ENCODE data around the gene TPST1. TPM values are rescaled to one million over a fixed set of nuclear protein-coding genes. Genes with fewer than 3 reads are reported as not detected.
"Not testable (repeated sequence)": the region's sequence is repeated elsewhere in the genome, so short reads cannot be mapped to it uniquely, and the experiment has no call there.

TPST1 gene
- 10 to 100 TPM; 31.9 to 38.3 (median 36.8) TPM for total RNA-seq

GRCh38 chr7:66204822-66205740, at the start of gene TPST1:
Gene TPST1 (plus strand): TSS chr7:66205334. CDS start chr7:66240426, 35,092 bp downstream.
- no peaks in the 10 kb centered on the region for H3K9me3 ChIP-seq
- TF ChIP-seq POLR2A (IDR thresholded peaks at IDR 0.05) (peak; percentile 84 to 92), EP300 (IDR thresholded peaks at IDR 0.05) (peak in 1 of 2 donors; percentile 96), CTCF (IDR thresholded peaks at IDR 0.05) (peak; percentile 60 to 92 (median 72))
- peak within 1 kb of the TSS; percentile 57 to 100 (median 94) for H3K4me3 ChIP-seq
- H3K36me3 ChIP-seq: peaks cover 0 to 7% (median 0%) of the 10 kb centered on the region in 3 donors
- H3K4me1 ChIP-seq: peaks cover 0 to 31% (median 6%) of the 10 kb centered on the region in 4 donors
- DNase-seq (ENCODE audit: low spot score in 2 of 2): peak; percentile 75 to 77
- H3K27me3 ChIP-seq: no peaks in the 10 kb centered on the region
- WGBS, 2 donors: 0 to 1% methylated on average over 39 to 71 of the region's 90 CpGs
- peak within 1 kb of the TSS; percentile 16 to 94 (median 84) for H3K27ac ChIP-seq

- WGBS, 2 donors: 95 to 97% methylated on average over 7 of the region's 7 CpGs
- H3K4me1 ChIP-seq: peaks cover 0 to 21% (median 8%) of the 10 kb centered on the region in 4 donors
- DNase-seq (ENCODE audit: low spot score in 2 of 2); H3K27ac ChIP-seq; H3K4me3 ChIP-seq; H3K27me3 ChIP-seq: not testable (repeated sequence)
- H3K9me3 ChIP-seq: peaks cover 0 to 19% (median 0%) of the 10 kb centered on the region in 4 donors
- peaks cover 0 to 82% (median 6%) of the 10 kb centered on the region in 3 donors for H3K36me3 ChIP-seq
These were observed 49.1 kb upstream of the TPST1 start for GRCh38 chr7:66156035-66156434.

- Histone ChIP-seq H3K27me3 (no peaks in the 10 kb centered on the region), H3K9me3 (peaks cover 0 to 19% (median 0%) of the 10 kb centered on the region in 4 donors), H3K4me3 (no peak overlapping the region), H3K27ac (no peak overlapping the region), H3K4me1 (peaks cover 0 to 13% (median 5%) of the 10 kb centered on the region in 4 donors), H3K36me3 (peaks cover 0 to 79% (median 6%) of the 10 kb centered on the region in 3 donors)
- 73 to 82% methylated on average over 3 of the region's 3 CpGs for WGBS, 2 donors
- no peak for TF ChIP-seq POLR2A (IDR thresholded peaks at IDR 0.05)
- no peak for TF ChIP-seq EP300 (IDR thresholded peaks at IDR 0.05)
- no peak for TF ChIP-seq CTCF (IDR thresholded peaks at IDR 0.05)
- no peak for DNase-seq (ENCODE audit: low spot score in 2 of 2)
These were observed 48.1 kb upstream of the TPST1 start for GRCh38 chr7:66157060-66157459.

- Histone ChIP-seq H3K27me3 (no peaks in the 10 kb centered on the region), H3K9me3 (peaks cover 0 to 19% (median 0%) of the 10 kb centered on the region in 4 donors), H3K4me3 (no peak overlapping the region), H3K36me3 (peaks cover 0 to 27% (median 0%) of the 10 kb centered on the region in 3 donors), H3K4me1 (no peaks in the 10 kb centered on the region), H3K27ac (no peak overlapping the region)
- TF ChIP-seq POLR2A (IDR thresholded peaks at IDR 0.05) (no peak), CTCF (IDR thresholded peaks at IDR 0.05) (no peak), EP300 (IDR thresholded peaks at IDR 0.05) (no peak)
- DNase-seq (ENCODE audit: low spot score in 2 of 2): no peak
- 90 to 91% methylated on average over 4 of the region's 4 CpGs for WGBS, 2 donors
These were observed 42.5 kb upstream of the TPST1 start for GRCh38 chr7:66162622-66163021.

- Histone ChIP-seq H3K4me3 (no peak overlapping the region), H3K9me3 (peaks cover 0 to 19% (median 0%) of the 10 kb centered on the region in 4 donors), H3K36me3 (peaks cover 0 to 21% (median 0%) of the 10 kb centered on the region in 3 donors), H3K27me3 (no peaks in the 10 kb centered on the region), H3K27ac (no peak overlapping the region), H3K4me1 (peaks cover 0 to 3% (median 0%) of the 10 kb centered on the region in 4 donors)
- TF ChIP-seq EP300 (IDR thresholded peaks at IDR 0.05): no peak
- no peak for TF ChIP-seq CTCF (IDR thresholded peaks at IDR 0.05)
- TF ChIP-seq POLR2A (IDR thresholded peaks at IDR 0.05): no peak
- DNase-seq (ENCODE audit: low spot score in 2 of 2): no peak
- 96 to 100% methylated on average over 1 of the region's 1 CpG for WGBS, 2 donors
These were observed 41.9 kb upstream of the TPST1 start for GRCh38 chr7:66163186-66163610.
